Left lung (tissue), 10 donors: ENCODE results near the gene MLH3. TPM values are rescaled to one million over a fixed set of nuclear protein-coding genes. Genes with fewer than 3 reads are reported as not detected.

Experiments
- ATAC-seq: fragments of 200-7000 bp; cut with Tn5 transposase; one replicate; pipeline ENCODE4 v1.9.1; 2020; ENCODE audit warnings: moderate library complexity
- DNase-seq, 4 donors: peaks; one replicate each; pipeline ENCODE4 v3.0.0-alpha.2; 2013 to 2020
- H3K27ac ChIP-seq, 2 donors: fragments of 200-600 bp; sonication (generic) in 1 of 2; one replicate each; pipeline versions ENCODE4 v1.5.0 to v1.8.0; 2020 to 2021
- H3K27me3 ChIP-seq, 2 donors: fragments of 200-600 bp; sonication (generic) in 1 of 2; one replicate each; pipeline versions ENCODE4 v1.5.0 to v1.8.0; 2020 to 2021
- H3K36me3 ChIP-seq, 2 donors: fragments of 200-600 bp; sonication (generic) in 1 of 2; one replicate each; pipeline versions ENCODE4 v1.5.0 to v1.8.0; 2020 to 2021
- H3K4me1 ChIP-seq, 2 donors: fragments of 200-600 bp; one replicate each; pipeline ENCODE4 v1.8.0; 2021
- H3K4me3 ChIP-seq, 2 donors: fragments of 200-600 bp; sonication (generic) in 1 of 2; one replicate each; pipeline versions ENCODE4 v1.5.0 to v1.8.0; 2020 to 2021; ENCODE audit warnings: mild to moderate bottlenecking in 1 of 2
- H3K9me3 ChIP-seq, 2 donors: fragments of 200-600 bp; sonication (generic) in 1 of 2; one replicate each; pipeline versions ENCODE4 v1.5.0 to v1.8.0; 2020 to 2021
- intact Hi-C, 2 donors: fragments of 100-400 bp; cut with DNase I; formaldehyde crosslinking; loops; one replicate each; pipeline versions ENCODE4 v1.11.2 to v1.14.2; 2022
- polyA plus RNA-seq, 6 donors: library from polyadenylated mRNA; unstranded; fragments of 120-200 nt; gene quantifications; one replicate each; pipeline ENCODE4 v1.2.1, GENCODE V29; 2013; ENCODE audit not compliant: insufficient read length in 6 of 6
- total RNA-seq, 2 donors: library from RNA; stranded (reverse); fragmentation: NEBNext Ultra II Directional; extraction: Animal tissue kit (Norgen Biotek cat#: 25700); gene quantifications; one replicate each; pipeline ENCODE4 v1.2.1, GENCODE V29; 2021
- TF ChIP-seq, protein P1 (sequence below), 2 donors: fragments of 200-600 bp; sonication (generic) in 1 of 2; IDR thresholded peaks; one replicate each; pipeline versions ENCODE4 v1.5.0 to v1.8.0; 2021; ENCODE audit warnings: antibody characterized with exemption in 2 of 2
- donor health status: DM: no; HTN: yes; CAD: no.
- donor health status: DM: no; HTN: no; CAD: no.

The MLH3 gene
- total and polyA plus RNA-seq, 8 donors, result 24.7 to 48.3 (median 39.9) TPM

DNA sequence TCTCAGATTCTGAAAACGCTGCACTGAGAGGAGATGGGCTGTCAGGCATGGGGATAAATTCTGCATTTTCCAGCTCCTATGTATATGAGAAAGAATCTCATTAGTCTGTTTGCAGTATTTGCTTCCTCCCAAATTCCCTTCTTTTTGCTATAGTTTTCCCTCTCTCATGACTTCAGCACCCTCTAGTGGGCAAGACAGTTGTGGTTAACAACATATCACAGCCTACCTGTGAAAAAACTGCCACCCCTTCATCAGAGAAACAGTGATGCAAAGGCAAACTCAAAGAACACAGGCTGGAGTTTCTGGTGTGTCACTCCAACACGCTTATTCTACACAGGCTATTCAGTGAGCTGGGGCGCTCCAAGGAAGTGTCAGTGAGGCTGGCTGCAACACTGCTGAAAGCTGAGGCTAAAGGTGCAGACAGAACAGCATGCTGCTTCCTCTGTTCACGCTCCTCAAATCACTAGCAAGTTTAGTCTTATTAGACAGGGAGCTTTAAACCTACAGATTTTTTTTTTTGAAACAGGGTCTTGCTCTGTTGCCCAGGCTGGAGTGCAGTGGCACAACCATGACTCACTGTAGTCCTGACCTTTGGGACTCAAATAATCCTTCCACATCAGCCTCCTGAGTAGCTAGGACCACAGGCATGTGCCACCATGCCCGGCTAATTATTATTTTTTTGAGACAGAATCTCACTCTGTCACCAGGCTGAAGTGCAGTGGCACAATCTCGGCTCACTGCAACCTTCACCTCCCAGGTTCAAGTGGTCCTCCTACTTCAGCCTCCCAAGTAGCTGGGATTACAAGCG is 37.5 kb upstream of the MLH3 start:
- intact Hi-C loops, result loop anchor here in 1 of 2 donors (5.0 to 10.0 kb wide), 2 partner anchors 144 to 171 kb away; no protein-coding TSS in a partner anchor
- Histone ChIP-seq H3K4me1 (no peaks in the 10 kb centered on the region), H3K9me3 (no peaks in the 10 kb centered on the region), H3K27ac (no peak overlapping the region), H3K36me3 (peaks cover 0 to 100% of the 10 kb centered on the region in 2 donors), H3K27me3 (no peaks in the 10 kb centered on the region), H3K4me3 (no peak overlapping the region)
- ATAC-seq, result peak; percentile 87
- TF ChIP-seq, protein P1, sequence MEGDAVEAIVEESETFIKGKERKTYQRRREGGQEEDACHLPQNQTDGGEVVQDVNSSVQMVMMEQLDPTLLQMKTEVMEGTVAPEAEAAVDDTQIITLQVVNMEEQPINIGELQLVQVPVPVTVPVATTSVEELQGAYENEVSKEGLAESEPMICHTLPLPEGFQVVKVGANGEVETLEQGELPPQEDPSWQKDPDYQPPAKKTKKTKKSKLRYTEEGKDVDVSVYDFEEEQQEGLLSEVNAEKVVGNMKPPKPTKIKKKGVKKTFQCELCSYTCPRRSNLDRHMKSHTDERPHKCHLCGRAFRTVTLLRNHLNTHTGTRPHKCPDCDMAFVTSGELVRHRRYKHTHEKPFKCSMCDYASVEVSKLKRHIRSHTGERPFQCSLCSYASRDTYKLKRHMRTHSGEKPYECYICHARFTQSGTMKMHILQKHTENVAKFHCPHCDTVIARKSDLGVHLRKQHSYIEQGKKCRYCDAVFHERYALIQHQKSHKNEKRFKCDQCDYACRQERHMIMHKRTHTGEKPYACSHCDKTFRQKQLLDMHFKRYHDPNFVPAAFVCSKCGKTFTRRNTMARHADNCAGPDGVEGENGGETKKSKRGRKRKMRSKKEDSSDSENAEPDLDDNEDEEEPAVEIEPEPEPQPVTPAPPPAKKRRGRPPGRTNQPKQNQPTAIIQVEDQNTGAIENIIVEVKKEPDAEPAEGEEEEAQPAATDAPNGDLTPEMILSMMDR (IDR thresholded peaks at IDR 0.05), result peak; percentile 50 to 67
- DNase-seq, result peak in 2 of 4 donors; percentile 54 to 72

DNA sequence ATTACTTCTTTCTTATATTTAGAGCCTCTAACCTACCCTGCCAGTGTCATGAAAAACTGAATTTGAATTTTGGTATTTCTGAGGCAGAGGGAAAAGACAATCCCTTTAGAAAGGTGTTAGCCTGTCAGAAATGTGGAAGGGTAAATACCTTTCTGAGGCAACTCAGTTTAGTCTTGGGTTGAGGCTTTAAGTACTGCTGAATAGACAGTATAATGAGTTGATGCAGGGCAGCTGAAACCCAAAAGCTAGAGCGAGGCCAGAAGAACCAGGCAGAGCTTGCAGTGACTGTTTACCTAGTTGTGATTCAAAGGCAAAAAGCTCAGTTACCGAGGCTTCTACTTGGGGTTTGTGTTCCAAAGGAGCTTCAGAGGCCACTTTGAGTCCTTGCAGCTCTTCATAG is 36.9 kb upstream of the MLH3 start:
- H3K36me3 ChIP-seq, result peaks cover 0 to 100% of the 10 kb centered on the region in 2 donors
- no peak overlapping the region for H3K27ac ChIP-seq
- H3K27me3 ChIP-seq, result no peaks in the 10 kb centered on the region
- ATAC-seq (no peak), DNase-seq (no peak)
- TF ChIP-seq, protein P1 (IDR thresholded peaks at IDR 0.05), result no peak
- H3K4me3 ChIP-seq, result no peak overlapping the region
- no peaks in the 10 kb centered on the region for H3K4me1 ChIP-seq
- intact Hi-C loops, result loop anchor here in 1 of 2 donors (5.0 to 10.0 kb wide), 2 partner anchors 143 to 171 kb away; no protein-coding TSS in a partner anchor
- H3K9me3 ChIP-seq, result no peaks in the 10 kb centered on the region

DNA sequence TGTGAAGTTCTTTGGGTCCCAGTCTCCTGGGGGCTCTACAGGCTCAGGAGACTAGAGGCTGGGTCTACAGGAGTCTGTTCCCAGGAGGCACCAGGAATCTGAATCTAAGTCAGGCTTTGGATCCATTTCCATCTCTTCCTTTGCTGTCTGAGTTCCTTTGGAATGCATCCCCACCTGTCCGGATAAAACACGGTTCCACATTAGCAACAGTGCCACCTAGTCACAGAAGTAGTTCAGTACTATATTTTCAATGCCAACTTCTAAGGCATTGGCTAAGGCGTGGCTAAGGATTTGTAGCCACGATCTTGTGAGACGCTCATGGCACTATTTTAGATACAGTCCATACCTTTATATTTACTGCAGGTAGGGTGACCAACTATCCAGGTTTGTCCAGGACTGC is 33.2 kb upstream of the MLH3 start:
- no peak overlapping the region for H3K4me3 ChIP-seq
- no peak overlapping the region for H3K27ac ChIP-seq
- TF ChIP-seq, protein P1 (IDR thresholded peaks at IDR 0.05), result no peak
- H3K4me1 ChIP-seq, result peaks cover 0 to 4% of the 10 kb centered on the region in 2 donors
- ATAC-seq (peak; percentile 34), DNase-seq (no peak)
- peaks cover 0 to 80% of the 10 kb centered on the region in 2 donors for H3K36me3 ChIP-seq
- no peaks in the 10 kb centered on the region for H3K9me3 ChIP-seq
- intact Hi-C loops, result loop anchor here in 1 of 2 donors (10.0 kb wide), 1 partner anchor 140 kb away; no protein-coding TSS in a partner anchor
- no peaks in the 10 kb centered on the region for H3K27me3 ChIP-seq

DNA sequence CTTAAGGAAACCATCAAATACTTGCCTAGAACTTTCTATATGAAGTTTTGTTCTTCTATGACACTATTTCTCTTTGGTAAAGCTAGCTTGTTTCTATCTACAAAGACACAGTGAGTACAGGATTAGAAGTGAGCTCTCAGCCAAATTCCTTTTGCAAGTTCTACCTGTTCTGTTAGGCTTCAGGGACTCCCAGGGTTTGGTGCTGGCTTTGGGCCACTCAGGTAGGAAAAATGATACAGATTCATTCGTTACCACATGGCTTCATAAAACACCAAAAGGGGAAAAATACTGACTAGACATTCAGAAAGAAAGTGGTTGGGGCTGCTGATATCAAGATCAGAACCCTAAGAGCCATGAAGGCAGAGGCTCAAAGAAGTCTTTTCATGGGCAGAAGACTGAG is 32.0 kb upstream of the MLH3 start:
- no peaks in the 10 kb centered on the region for H3K27me3 ChIP-seq
- H3K36me3 ChIP-seq, result peaks cover 0 to 67% of the 10 kb centered on the region in 2 donors
- no peak for ATAC-seq
- TF ChIP-seq, protein P1 (IDR thresholded peaks at IDR 0.05), result no peak
- H3K27ac ChIP-seq, result no peak overlapping the region
- H3K9me3 ChIP-seq, result no peaks in the 10 kb centered on the region
- DNase-seq, result no peak
- no peak overlapping the region for H3K4me3 ChIP-seq
- intact Hi-C loops, result loop anchor here in 1 of 2 donors (10.0 kb wide), 1 partner anchor 138 kb away; no protein-coding TSS in a partner anchor
- H3K4me1 ChIP-seq, result peaks cover 0 to 4% of the 10 kb centered on the region in 2 donors

DNA sequence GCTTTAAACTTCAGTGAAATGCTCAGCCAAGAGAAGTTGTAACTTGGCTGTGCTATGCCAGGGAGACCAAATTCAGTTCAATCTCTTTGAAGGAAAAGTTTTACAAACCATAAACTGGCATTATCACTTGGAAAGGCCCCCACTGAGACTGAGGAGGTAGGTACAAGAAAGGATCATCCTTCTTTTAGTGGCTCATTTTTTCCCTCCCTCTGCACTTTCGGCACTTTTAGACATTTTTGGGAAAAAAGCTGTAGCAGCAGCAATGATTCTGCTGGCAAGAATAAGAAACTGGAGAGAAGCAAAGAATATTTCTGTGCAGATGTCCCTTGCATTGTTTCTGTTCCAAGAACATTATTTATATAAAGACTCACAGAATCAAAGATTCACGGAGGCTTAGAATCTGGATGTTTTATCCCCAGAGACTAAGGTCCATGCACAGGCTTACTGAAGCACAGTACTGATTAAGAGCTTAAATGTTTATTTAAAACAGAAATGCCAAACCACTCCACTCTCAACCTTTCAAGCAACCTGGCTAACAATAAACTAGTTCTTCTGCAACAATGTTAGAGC is 30.5 kb upstream of the MLH3 start:
- Histone ChIP-seq H3K27ac (no peak overlapping the region), H3K4me1 (peaks cover 0 to 4% of the 10 kb centered on the region in 2 donors), H3K27me3 (no peaks in the 10 kb centered on the region), H3K4me3 (no peak overlapping the region), H3K36me3 (peaks cover 0 to 52% of the 10 kb centered on the region in 2 donors), H3K9me3 (no peaks in the 10 kb centered on the region)
- peak in 1 of 4 donors; percentile 27 for DNase-seq
- ATAC-seq, result no peak
- TF ChIP-seq, protein P1 (IDR thresholded peaks at IDR 0.05), result no peak
- intact Hi-C loops, result loop anchor here in 1 of 2 donors (10.0 kb wide), 1 partner anchor 137 kb away; no protein-coding TSS in a partner anchor
